Measurements from ENCODE around the gene RGS11.

The RGS11 gene

DNA sequence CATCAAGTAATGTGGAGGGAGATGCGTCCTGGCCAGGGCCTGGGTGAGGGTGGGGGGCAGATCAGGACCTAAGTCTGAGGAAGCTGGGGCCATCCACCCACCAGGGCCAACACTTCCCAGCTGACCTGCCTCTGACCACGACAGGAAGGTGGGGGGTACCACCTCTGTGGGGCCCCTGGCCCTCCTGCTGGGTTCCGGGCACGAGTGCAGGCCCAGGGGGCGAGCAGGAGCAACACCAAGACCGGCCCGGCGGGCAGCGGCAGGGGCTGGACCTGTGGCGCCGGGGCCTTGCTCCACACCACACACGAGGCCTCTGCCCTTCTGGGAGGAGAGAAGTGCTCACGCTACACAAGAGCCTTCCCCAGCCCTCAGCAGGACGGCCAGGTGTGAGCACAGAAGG is 20.5 kb upstream of the RGS11 start:
- no peak for DNase-seq

DNA sequence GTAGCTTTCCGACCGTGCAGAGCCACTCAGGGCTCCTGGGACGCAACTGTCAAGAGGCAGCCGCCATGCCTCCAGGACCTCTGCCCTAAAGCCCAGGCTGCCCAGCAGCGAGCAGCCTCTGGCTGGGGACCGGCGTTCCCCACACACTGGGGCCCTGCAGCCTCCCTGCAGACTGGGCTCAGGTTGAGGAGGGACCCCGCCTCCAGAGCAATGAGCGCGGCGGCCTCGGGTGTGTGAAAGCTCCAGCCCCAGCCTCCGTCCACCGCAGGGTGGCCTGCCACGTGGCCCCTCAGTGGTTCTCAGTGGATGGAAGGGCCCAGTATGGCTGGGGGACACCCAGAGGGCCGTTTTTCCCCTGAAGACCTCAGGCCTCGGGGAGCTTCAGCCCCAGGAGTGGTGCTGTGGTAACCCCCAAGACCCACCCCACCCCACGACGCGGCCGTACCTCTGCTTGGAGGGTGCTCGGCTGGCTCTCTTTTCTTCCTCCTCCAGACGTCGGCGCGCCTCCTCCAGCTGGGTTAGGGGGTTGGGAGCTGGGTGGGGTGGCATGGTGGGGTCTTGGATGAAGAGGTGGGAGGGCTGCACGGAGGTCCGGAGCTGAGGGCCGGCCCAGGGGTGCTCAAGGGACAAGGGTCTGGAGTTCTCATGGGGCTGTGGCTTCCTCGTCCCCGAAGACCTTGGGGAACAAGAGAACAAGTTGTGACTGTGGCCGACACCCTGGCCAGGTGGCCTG is 17.5 kb upstream of the RGS11 start:
- DNase-seq: no peak

DNA sequence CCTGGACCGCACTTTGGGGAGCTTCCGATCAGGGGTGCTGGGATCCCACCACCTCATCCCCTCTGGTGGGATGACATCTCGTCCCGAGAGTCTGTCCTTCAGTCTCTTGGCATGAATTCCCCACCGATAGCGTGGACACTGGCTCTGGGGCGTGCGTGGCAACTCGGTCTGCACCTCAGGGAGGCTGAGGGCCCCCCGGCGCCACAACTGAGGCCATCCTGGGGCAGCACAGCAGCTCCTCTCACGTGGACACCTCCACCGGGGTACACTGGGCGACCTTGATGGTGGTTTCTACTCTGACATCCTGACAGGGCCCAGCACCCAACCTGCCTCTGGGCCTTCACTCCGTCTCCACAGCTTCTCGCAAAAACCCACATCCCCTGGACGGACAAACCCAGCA is 15.8 kb upstream of the RGS11 start:
- no peak for DNase-seq

DNA sequence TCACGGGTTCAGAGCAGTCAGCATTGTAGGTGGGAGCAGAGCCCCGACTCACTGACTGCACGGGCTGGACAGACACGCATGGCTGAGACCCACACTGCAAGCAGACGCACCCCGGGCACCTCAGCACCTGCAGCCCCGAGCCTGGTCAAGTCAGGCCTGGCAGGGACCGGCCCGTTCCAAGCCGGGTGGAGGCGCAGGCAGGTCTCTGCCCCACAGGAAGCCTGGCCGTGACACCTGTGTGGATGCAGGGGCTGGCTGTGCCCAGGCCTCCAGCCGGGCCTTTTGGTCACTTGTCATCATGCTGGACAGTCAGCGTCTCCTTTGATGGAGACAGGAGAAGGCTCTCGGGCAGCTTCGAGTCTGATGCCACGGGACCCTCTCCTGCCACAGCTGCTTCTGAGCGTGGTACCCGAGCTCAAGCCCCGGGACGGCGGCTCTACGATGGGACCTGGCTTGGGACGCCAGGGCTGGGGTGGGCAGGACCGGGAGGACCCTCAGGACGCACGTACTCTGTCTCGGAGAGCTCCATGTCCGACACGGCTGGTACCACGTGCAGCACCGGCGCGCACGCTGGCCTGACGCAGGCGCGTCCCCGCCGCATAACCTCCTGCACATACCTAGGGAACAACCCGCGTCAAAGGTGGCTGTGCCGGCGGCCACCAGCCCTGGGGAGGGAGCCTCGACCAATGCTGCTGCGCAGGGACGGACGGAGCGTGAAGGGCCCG is 15.1 kb upstream of the RGS11 start:
- no peak for DNase-seq

DNA sequence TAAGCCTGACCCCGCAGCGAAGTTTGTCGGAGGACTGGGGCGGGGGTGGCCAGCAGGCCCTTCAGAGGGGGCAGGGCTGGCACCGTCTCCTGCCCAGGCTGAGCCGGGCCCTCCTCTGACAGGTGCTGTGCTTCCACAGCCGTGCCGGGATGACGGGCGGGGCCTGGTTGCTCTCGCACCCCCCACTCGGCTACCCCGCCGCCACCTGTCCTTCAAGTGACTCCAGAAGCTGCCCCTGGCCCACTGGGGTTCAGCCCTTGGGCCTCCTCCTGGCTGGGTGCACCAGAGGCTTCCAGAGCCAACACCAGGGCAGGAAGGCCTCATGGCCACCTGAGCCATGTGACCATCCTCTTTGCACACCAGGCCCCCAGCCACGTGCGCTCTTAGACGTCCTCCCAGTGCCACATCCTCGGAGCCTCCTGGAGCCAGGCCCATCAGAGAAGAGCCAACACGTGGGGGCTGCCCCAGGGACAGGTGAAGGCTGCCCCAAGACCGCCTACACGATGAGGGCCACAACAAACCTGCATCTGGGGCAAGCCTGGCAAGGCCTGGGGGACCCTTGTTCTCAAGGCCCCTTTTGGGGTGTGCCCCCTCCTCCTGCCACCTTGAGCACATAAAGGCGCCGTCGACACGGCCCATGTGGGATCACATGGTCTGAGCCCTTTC is 14.4 kb upstream of the RGS11 start:
- DNase-seq: no peak

DNA sequence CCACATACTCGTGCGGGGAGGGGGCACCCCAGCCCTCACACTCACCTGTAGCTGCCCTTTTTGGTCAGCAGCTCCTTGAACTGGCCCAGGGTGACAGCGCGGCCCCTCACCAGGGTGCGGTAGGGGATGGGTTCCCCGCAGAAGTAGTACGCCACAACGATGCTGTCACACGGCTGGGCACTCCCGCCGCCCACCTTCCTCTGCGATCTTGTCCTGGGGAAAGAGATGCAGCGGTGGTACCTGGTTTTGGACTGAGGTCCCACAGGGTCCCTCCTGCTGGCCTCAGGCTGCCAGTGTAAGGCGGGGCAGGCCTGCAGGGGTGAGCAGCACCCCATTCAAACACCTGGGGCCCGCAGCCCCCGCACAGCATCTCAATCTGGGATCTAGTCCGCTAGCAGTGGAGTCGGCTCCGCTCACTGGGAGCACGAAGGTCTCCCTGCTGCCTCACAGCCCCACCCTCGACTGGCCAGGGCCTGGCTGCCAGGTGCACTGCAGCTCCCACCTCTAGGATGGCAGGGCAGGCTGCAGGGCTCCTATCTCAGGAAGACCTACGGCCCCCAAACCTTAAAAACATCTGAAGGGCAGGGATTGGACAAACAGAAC is 13.8 kb upstream of the RGS11 start:
- DNase-seq: no peak

DNA sequence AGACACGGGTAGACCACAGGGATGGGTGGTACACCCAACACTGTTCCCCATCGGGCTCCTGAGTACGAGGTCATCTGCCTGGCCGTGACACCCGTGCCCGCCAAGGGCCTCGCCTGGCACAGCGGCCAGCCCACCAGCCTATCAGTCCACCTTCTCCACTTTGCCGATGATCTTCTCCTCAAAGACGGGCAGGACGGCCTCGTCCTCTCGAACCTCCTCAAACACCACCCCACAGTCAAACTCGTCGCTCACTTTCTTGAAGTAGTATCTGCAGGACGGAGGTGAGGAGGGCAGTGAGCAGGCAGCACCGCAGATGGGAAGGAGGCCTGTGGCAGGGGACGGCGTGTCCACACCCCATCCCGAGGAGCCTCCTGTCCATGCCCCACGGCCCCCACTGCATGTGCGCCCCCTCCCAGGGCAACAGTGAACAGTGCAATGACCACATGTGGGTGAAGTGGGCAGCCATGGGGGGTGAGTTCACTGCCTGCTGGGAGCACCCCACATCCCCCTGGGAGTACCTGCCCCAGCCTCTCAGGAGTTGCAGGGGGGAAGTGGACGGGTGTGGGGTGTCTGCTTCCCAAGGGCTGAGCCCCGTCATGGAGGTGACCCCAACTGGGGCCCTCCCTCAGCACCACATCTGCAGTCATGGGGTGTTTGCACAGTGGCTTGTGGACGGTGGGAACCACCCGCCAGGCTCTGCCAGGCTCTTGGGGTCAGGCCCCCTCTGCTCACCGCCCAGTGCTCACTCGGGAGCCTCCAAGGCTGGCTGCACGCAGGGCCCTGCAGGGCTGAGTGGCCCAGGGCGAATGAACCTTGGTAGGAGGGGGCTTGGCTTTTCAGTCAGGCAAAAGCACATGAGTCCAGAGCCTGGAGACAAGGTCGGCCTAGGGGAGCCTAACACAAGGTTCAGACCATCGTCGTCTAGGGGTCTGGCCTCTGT is 12.5 kb upstream of the RGS11 start:
- no peak for DNase-seq

DNA sequence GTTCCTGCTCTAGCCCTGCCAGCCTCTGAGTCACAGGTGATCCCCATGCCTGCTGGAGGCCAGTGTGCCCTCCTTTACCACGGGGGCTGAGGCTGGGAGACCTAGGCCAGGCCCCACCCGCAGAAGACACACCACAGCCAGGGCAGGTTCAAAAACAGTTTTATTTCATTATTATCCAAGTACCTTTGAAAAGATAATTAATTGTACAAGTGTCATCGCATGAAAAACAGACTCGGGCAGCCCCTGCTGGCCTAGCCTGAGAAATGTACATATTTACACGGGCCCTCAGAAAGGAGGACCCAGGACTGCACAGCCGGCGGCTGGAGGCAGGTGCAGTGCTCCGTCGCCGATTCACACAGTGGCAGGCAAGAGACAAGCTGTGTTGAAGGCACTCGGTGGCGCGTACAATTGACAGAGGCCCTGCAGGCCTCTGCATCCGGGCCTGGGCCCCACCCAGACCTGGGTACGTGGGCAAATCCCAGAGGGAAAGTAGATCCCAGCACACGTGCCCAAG is 11.6 kb upstream of the RGS11 start:
- DNase-seq: no peak

DNA sequence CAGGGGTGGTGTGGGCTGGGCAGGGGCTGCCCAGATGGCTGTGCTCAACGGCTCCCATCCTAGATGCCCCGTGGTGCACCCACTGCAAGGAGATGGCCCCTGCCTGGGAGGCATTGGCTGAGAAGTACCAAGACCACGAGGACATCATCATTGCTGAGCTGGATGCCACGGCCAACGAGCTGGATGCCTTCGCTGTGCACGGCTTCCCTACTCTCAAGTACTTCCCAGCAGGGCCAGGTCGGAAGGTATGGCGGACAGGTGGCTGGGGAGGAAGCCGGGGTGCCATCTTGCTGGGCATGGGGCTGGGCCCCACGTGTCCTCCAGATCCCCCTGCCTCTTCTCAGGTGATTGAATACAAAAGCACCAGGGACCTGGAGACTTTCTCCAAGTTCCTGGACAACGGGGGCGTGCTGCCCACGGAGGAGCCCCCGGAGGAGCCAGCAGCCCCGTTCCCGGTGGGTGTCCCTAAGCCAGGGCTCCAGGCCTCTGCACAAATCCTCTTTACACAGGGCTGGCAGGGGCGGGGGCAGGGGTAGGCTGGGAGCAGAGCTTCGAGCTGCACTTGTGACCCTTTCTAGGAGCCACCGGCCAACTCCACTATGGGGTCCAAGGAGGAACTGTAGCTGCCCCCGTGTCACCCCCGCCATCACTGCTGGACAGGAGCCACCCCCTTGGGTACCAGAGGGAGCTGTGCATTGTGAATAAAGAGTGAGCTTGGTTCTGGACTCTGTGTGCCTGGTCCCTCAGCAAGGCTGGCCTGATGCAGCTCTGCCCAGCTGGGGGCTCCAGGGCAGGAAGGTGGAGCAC is 10.9 kb upstream of the RGS11 start:
- no peak for DNase-seq

DNA sequence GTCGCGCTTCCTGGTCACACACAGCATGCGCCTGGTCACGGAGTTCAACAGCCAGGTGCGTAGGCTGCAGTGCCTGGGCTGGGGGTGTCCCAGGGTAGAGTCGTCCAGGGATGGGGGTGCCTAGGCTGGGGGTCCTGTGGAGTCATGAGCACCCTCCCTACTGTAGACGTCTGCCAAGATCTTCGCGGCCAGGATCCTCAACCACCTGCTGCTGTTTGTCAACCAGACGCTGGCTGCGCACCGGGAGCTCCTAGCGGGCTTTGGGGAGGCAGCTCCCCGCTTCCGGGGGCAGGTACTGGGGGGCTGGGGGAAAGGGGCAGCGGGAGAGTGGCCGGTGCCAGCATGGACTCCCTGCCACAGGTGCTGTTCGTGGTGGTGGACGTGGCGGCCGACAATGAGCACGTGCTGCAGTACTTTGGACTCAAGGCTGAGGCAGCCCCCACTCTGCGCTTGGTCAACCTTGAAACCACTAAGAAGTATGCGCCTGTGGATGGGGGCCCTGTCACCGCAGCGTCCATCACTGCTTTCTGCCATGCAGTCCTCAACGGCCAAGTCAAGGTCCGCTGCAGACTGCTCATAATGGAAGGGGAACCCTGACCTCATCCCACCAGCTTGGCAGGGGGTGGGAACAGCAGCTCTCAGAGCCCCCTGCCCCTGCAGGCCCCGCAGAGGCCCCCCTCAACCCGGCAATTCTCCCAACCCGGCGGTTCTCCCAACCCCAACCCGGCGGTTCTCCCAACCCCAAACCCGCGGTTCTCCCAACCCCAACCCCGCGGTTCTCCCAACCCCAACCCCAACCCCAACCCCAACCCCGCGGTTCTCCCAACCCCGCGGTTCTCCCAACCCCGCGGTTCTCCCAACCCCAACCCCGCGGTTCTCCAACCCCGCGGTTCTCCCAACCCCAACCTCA is 9.7 kb upstream of the RGS11 start:
- DNase-seq: no peak

DNA sequence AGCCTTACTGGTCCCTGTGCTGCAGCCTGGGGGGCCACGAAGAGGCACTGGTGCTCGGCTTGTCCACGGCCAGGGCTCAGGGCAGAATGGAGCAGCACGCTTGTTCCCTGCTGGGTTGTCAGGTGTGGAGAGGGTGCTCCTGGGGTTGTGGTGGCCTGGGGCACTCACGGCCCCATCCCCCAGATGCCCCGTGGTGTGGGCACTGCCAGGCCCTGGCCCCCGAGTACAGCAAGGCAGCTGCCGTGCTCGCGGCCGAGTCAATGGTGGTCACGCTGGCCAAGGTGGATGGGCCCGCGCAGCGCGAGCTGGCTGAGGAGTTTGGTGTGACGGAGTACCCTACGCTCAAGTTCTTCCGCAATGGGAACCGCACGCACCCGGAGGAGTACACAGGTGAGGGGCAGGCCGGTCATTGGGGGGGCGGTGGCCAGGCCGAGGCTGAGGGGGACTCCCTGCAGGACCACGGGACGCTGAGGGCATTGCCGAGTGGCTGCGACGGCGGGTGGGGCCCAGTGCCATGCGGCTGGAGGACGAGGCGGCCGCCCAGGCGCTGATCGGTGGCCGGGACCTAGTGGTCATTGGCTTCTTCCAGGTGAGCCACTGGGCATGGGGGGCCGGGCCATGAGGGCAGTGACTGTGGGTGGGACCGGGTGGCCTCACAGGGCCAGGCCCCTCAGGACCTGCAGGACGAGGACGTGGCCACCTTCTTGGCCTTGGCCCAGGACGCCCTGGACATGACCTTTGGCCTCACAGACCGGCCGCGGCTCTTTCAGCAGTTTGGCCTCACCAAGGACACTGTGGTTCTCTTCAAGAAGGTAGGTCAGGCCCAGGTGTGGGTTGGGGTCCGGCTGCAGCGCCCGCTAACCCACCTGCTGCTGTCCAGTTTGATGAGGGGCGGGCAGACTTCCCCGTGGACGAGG is 8.7 kb upstream of the RGS11 start:
- no peak for DNase-seq

DNA sequence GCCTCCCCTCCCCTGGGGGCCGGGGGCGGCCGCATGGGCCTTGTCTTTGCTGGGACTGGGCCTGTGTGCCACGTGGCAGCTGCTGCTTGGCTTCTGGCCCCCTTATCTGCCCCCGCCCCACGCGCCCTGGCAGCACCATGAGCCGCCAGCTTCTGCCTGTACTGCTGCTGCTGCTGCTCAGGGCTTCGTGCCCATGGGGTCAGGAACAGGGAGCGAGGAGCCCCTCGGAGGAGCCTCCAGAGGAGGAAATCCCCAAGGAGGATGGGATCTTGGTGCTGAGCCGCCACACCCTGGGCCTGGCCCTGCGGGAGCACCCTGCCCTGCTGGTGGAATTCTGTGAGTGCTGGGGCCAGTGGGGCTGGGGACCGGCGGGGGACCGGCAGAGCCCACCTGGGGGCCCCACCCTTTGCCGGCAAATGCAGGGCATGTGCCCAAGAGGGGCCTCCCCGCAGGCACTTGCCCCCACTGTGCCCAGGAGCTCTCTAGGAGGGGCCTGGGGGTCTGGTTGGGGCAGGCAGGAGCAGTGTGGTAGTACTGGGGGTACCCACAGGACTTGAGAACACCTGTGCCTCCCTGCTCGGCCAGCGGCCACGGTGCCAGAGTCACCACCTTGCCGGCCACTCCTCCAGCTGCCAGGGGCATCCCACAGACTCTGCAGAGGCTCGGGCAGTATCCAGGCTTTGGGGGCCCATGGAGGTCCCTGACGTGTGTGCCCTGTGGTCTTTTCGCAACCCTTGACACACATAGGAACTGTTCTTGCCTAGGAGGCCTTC is 7.5 kb upstream of the RGS11 start, which contains the start of gene PDIA2:
TSS of gene PDIA2 (plus strand) at position 132 of the 773 bp plus-strand sequence. CDS start at position 138, 6 bp downstream.
- DNase-seq: no peak

DNA sequence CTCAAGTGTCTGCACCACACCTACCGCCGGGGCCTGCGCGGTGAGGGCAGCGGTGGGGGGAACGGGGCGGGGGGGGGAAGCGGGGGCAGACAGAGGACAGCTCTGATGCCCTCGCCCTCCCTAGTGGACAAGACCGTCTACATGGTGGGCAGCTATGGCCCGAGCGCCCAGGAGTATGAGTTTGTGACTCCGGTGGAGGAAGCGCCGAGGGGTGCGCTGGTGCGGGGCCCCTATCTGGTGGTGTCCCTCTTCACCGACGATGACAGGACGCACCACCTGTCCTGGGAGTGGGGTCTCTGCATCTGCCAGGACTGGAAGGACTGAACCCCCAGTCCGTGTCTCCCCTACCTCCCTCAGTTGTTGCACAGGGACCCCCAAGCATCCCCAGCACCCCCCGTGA is 6.7 kb upstream of the RGS11 start:
- DNase-seq: no peak

DNA sequence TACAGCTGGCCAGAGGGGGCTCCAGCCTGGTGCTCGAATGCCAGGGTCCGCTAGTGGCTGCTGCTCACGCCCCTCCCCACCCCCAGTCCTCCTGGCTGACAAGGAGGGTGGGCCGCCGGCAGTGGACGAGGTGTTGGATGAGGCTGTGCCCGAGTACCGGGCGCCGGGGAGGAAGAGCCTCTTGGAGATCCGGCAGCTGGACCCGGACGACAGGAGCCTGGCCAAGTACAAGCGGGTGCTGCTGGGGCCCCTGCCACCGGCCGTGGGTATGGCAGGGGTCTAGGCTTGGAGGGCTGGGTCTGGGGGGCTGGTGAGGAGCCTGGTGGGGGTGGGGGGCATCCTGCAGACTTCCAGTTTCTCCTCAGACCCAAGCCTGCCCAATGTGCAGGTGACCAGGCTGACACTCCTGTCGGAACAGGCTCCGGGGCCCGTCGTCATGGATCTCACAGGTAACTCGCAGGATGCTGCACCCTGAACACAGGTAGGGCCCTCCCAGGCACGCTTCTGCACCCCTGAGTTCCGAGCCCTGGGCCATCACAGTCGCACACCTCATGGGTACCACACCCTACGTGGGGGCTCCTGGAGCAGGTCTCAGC is 6.0 kb upstream of the RGS11 start:
- no peak for DNase-seq

DNA sequence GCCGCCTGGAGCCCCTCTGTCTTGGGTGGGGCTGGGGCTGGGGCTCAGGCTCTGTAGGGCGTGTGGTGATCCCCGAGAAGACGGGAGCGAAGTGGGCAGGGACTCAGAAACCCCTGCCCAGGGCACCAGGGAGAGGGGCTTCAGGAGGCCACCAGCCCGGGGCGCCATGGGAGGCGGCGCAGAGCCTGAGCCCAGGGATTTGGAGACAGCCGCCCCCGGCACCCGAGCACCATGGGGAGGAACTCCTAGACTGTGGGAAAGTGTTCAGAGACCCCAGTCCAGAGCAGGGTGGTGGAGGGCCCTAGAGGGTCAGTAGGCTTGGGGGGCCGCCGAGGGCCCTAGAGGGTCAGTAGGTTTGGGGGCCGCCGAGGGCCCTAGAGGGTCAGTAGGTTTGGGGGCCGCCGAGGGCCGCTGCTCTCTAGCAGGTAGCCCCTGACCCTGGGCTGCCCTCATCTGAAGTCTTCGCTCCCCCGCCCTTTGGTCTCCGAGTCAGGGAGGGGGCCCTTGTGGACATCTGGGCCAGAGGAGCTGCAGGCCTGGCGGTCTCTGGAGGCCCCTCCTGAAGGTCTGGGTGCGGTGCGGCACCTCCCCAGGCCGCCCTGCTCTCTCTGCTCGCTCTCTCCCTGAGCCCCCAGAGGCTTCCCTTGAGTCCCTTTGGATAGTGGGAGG is 5.4 kb upstream of the RGS11 start:
- no peak for DNase-seq

DNA sequence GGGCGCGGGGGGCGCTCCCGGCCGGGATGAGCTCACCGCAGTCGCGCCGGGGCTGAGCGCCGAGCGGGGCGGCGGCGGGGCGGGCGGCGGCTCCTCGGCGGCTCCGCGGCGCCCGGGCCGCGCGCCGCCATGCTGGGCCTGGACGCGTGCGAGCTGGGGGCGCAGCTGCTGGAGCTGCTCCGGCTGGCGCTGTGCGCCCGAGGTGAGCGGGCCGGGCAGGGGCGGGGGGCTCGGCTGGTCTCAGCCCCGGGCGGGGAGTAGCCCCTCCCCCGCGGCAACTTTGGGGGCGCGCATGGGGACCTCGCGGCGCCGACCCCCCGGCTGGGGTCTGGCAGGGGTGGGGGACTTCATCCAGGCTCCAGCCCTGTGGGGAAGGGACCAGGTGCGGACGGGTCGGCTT is 4.8 kb upstream of the RGS11 start, which contains the start of gene ARHGDIG:
TSS of gene ARHGDIG (plus strand) at position 40 of the 400 bp plus-strand sequence. CDS start at position 130, 90 bp downstream.
- DNase-seq: no peak

DNA sequence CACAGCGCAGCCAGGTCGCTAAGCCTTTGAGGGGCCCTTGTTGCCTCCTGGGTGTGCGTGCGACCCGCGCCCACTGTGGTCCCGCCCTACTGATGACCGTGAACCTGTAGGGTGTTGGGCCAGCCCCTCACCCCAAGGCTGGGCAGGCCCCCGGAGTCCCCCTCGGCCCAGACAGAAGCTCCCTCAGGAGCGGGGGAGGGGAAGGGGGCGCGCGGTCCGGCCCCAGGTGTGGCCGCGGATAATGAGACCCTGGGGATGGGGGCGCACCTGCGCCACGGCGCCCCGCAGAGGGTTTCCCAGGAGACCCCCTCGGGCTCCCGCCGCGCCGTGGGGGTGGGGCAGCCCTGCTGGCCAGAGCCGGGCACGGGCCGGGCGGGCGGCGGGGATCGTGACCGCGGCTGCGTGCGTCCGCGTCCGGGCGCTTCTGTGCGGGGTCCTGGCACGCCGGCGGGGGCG is 4.3 kb upstream of the RGS11 start:
- no peak for DNase-seq

Data from Kasumi-1 (cell line).